ENCODE data around the gene MBNL1.
"Not testable (repeated sequence)": the region's sequence is repeated elsewhere in the genome, so short reads cannot be mapped to it uniquely, and the experiment has no call there.

Gene MBNL1

GRCh38 chr3:152335273-152335672, 66.5 kb downstream of the MBNL1 start:
- H3K4me3 ChIP-seq (ENCODE audit: low read depth, low read length) = no peak overlapping the region
- no peak for DNase-seq (ENCODE audit: low read depth)
- TF ChIP-seq CTCF (conservative IDR thresholded peaks at IDR 0.05; ENCODE audit: low read depth, low read length) = no peak

GRCh38 chr3:152337337-152337736, 68.6 kb downstream of the MBNL1 start:
- not testable (repeated sequence) for DNase-seq (ENCODE audit: low read depth); H3K4me3 ChIP-seq (ENCODE audit: low read depth, low read length)

GRCh38 chr3:152338159-152338720, 69.5 kb downstream of the MBNL1 start:
- no peak for TF ChIP-seq CTCF (conservative IDR thresholded peaks at IDR 0.05; ENCODE audit: low read depth, low read length)
- DNase-seq (ENCODE audit: low read depth) = no peak
- no peak overlapping the region for H3K4me3 ChIP-seq (ENCODE audit: low read depth, low read length)

- DNase-seq (ENCODE audit: low read depth) = no peak
- no peak overlapping the region for H3K4me3 ChIP-seq (ENCODE audit: low read depth, low read length)
- no peak for TF ChIP-seq CTCF (conservative IDR thresholded peaks at IDR 0.05; ENCODE audit: low read depth, low read length)
Observed at GRCh38 chr3:152339881-152340505, 71.3 kb downstream of the MBNL1 start.

- TF ChIP-seq CTCF (conservative IDR thresholded peaks at IDR 0.05; ENCODE audit: low read depth, low read length) = no peak
- no peak overlapping the region for H3K4me3 ChIP-seq (ENCODE audit: low read depth, low read length)
- DNase-seq (ENCODE audit: low read depth) = no peak
Observed at GRCh38 chr3:152345233-152345632, 76.5 kb downstream of the MBNL1 start.

GRCh38 chr3:152346058-152346457, 77.3 kb downstream of the MBNL1 start:
- no peak overlapping the region for H3K4me3 ChIP-seq (ENCODE audit: low read depth, low read length)
- TF ChIP-seq CTCF (conservative IDR thresholded peaks at IDR 0.05; ENCODE audit: low read depth, low read length) = no peak
- no peak for DNase-seq (ENCODE audit: low read depth)

- no peak overlapping the region for H3K4me3 ChIP-seq (ENCODE audit: low read depth, low read length)
- no peak for DNase-seq (ENCODE audit: low read depth)
- no peak for TF ChIP-seq CTCF (conservative IDR thresholded peaks at IDR 0.05; ENCODE audit: low read depth, low read length)
Observed at GRCh38 chr3:152346740-152347139, 78.0 kb downstream of the MBNL1 start.
